Stimulated activated CD8-positive, alpha-beta memory T cell treated with anti-CD3 and anti-CD28 coated beads, Interleukin-4, amount 100 ng/mL, for 1 hour (primary cell): ENCODE results near the gene ADAMTSL2.

ENCODE experiments used
- DNase-seq, 2 donors: peaks; one replicate each; pipeline ENCODE4 v3.0.0-alpha.2; 2020; ENCODE audit warnings: low read depth in 2 of 2, low spot score in 1 of 2

Gene ADAMTSL2

GRCh38 chr9:133572821-133573361 lies 38.4 kb downstream of the ADAMTSL2 start:
- DNase-seq: no peak

DNA sequence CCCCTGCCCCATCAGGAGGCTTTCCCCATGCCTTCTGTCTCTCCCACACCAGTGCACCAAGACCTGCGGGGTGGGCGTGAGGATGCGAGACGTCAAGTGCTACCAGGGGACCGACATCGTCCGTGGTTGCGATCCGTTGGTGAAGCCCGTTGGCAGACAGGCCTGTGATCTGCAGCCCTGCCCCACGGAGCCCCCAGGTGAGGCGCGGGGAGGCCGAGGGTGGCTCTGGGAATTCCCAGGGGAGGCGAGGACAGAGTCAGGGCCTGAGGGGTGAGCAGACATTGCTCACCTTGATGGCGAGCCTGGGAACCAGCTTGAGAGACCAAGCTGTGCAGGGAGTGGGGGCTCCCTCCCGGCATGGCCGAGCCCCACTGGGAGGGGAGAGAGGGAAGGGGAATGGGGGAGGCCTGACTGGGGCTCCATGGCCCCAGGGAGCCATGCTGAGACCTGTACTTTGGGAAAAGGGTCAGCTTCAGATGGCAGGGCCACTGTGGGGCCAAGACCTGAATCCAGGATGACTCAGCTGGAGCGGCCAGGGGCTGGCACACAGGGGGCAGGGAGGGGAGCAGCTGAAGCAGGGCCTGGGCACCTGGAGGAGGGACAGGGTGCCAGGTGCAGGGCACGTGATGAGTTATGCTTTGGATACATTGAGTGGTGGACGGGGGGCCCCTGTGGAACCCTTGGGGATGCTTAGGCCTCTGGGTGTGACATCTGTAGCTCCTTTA lies 39.4 kb downstream of the ADAMTSL2 start:
- no peak for DNase-seq

DNA sequence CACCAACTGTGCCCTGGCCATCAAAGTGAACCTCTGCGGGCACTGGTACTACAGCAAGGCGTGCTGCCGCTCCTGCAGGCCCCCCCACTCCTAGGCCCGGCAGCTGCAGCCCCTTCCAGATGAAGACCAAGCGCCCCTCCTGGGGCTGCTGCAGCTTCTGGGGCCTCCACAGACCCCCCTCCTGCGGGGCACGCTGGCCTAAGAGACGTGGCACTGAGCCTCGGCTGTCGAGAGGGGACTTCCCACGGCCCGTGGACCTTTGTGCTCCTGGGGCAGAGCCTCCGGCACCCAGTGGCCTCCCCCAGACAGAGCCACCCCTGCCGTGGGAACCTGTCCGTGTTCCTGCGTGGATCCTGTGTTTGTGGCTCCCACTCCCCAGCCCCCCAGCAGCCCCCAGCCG lies 40.3 kb downstream of the ADAMTSL2 start:
- DNase-seq: no peak

- DNase-seq: no peak
Measured at GRCh38 chr9:133575186-133576030, 40.9 kb downstream of the ADAMTSL2 start.

- DNase-seq: no peak
Measured at GRCh38 chr9:133576031-133576874, 41.7 kb downstream of the ADAMTSL2 start.

DNA sequence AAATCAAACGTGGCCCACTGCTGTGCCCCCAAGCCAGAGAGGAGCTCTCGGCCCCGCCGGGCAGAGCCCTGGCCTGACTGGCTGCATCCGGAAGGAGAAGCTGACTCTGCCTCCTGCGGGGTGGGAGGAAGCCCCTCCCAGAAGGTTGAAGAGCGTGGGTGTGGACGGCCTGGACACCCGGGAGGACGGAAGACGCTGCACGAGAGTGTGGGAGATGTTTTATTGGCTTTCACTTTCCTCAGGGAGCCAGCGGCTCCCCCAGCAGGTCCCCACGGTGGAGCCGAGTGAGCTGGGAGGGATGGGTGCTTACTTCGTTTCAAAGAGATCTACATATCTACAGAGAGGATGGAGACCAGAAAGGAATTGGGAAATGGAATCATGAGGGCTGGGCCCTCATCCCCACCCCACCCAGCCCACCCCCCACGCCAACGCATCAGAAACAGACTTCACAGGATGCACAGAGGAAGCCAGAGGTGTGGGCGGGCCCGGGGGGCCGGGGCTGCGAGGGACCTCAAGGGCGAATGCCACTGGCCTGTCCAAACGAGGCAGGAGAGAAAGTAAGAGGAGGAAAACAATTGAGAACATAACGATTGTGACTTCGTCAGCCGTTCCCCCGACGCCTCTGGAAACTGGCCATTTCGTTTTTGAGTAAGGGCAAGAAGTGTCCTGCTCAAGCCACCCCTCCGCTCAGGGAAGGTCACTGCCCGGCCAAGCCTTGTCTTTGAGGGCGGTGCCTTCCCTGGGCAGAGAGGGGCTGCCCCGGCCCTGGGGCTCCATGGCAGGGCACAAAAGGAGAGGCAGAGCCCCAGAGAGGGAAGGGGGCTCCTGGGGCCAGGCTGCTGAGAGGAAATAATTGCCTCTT lies 42.6 kb downstream of the ADAMTSL2 start:
- no peak for DNase-seq

- no peak for DNase-seq
Measured at GRCh38 chr9:133577737-133578112, 43.2 kb downstream of the ADAMTSL2 start.

DNA sequence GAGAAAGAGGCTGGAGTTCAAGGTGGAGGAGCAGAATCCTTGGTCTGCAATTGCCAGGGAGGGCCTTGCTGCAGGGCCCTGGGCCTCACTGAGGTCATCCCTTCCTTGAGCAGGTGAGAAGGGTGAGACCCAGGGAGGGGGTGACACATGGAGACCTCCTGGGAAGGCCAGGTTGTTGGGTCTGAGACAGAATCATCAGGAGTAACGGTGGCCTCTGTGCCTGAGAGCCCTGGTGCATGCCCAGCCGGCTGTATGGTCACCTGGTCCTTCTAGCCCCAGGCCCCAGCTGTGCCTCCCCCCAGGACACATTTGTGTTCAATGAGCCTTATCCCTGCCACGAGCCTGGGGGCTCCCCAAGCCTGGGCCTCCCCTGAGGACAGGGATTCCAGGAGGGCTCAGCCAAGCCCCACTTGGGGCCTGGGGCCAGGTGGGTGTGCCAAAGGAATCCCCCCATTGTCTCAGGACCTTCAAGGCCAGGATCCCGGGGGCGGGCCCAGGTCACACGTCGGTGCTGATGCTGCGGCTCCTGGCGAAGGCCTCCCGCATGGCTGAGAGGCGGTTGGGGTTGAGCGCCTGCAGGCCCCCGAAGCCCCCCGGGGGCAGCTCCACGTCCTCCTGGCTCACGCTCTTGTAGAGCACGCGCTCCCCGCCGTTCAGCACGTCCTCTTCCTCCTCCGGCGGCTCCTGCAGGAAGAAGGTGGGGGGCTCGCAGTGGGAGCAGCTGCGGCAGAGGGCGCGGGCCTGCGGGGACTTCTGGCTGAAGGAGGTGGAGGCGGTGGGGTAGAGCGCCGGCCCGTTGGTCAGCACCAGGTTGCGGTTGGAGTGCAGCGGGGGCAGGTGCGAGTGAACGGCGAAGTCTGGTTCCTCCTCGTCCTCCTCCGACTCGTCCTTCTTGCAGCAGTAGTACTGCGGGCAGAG lies 44.3 kb downstream of the ADAMTSL2 start:
- no peak for DNase-seq

- no peak for DNase-seq
Measured at GRCh38 chr9:133579601-133580418, 45.3 kb downstream of the ADAMTSL2 start.

DNA sequence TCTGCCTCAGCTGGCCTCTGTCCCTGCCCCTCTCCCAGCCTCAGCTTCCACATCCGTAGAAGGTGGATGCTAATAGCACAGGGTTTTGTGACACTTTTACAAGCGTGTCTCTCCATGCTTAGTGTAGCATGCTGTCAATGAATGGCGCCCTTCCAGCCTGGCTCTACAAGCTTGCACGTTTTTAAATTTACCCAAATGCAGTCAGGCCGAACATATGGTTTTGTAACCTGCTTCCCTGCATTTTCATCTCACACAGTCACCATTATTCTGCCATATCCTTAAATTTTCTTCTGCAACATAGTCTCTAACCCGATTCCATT lies 45.9 kb downstream of the ADAMTSL2 start:
- DNase-seq: no peak

GRCh38 chr9:133581011-133581410 lies 46.5 kb downstream of the ADAMTSL2 start:
- DNase-seq: no peak

- no peak for DNase-seq
Measured at GRCh38 chr9:133581513-133582343, 47.2 kb downstream of the ADAMTSL2 start.

GRCh38 chr9:133582501-133583045 lies 48.1 kb downstream of the ADAMTSL2 start:
- DNase-seq: no peak

DNA sequence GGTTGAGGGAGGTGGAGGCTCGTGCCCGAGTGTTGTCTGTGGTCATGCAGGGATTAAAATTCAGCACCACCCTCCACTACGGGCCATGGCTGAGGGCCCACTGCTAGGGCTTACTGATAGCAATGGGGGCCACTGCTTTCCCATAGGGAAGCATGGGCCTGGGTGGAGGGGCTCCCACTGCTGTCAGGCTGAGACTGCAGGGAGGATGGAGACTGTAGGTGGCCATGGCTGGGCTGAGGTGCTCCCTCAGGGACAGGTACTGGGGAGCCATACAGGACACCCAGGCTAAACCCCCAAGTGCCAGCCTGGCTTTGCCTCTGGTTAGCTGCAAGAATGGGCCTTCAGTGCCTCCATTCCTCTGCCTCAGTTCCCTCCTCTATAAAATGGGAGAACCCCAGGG lies 48.6 kb downstream of the ADAMTSL2 start:
- DNase-seq: no peak

GRCh38 chr9:133583586-133583985 lies 49.1 kb downstream of the ADAMTSL2 start:
- DNase-seq: no peak

DNA sequence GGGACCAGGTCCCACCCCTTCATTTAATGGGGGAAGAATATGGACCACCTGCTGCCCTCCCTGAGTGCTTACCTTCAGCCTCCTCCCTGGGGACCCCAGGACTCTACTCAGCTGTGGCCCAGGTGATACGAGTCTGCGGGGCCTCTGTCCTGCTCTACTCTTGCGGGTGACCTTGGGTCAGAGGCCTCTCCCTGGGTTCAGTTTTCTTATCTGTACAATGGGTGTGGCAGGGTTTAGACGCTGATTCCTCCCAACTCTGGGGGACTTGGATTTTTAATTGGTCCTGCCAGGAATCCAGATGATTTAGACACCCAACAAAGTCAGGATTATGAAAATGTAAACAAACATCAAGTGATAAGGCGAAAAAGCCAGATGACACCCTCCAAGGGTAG lies 49.7 kb downstream of the ADAMTSL2 start:
- DNase-seq: no peak
